Smooth muscle cell of the brain vasculature (primary cell): ENCODE results near the gene GAK.
"Not testable (repeated sequence)": the region's sequence is repeated elsewhere in the genome, so short reads cannot be mapped to it uniquely, and the experiment has no call there.

Experiments
- DNase-seq: peaks from one replicate; pipeline ENCODE4 v3.0.0-alpha.2; 2012; ENCODE audit warnings: low read depth, low spot score

GAK gene

DNA sequence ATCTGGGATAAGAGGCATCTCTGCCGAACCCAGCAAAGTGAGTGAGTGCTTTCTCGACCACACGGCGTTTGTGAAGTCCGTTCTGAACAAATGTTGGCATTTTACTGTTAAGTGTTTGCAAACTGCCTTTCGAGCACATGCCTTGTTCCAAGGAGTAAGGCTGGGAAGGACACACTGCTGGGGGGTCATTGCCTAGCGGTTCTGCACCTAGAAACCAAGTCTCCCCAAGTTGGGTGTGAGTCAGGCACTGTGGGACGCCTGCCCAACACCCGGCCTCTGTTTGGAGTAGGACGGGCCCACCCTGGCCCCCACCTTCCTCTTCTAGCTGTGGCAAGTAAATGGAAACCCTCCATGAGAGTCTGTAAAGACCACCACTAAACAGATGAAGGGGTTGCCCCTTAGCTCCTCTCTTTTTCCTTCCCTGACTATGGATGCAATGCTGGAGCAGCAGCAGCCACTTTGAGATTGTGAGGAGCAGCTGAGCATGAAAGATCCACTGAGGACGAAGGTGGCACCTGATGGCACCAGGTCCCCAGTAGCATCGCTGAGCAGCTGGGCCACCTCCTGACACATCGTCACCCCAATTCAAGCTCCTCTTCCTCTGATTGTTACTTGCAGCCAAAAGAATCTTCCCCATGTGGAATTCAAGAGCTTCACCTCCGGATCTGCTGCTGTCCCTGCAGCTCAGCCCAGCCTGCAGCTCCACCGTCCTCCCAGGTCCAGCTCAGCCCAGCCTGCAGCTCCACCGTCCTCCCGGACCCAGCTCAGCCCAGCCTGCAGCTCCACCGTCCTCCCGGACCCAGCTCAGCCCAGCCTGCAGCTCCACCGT, 112.5 kb downstream of the GAK start:
- no peak for DNase-seq

DNA sequence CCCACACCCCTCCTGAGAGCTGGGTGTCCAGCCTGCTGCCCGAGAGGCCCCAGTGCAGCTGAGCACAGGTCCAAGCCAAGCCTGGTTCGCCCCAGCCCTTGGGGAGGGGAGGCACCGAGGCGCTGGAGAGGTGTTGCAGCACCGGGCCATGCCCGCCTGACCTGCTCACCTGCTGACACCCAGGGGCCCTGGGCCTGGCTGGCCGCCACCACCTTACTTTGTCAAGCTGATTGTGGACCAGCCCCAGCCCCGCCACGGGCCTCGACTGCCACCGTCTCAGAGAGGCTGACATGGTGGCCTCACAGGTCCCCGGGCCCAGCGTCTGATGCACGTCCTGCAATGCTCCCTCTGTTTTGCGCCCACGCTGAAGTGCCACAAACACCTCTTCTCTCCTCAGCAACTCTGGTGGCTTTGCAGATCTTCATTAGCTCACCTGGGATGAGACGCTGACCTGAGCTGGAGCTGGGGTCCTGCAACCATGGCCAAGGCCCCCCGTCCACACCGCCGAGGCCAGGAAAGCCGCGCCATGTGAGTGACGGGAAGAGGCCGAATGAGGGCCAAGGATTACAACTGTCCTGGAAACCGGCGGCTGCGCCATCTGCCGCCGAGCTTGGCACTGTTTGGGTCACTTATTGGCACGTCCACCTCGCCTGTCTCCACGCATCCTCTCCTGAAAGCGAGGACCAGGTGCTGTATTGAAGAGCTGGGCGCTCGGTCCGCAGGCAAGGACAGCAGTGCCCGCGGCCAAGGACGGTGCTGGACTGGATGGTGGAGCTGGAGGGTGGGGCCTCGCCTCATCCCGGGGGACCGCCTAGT, 113.8 kb downstream of the GAK start:
- no peak for DNase-seq

DNA sequence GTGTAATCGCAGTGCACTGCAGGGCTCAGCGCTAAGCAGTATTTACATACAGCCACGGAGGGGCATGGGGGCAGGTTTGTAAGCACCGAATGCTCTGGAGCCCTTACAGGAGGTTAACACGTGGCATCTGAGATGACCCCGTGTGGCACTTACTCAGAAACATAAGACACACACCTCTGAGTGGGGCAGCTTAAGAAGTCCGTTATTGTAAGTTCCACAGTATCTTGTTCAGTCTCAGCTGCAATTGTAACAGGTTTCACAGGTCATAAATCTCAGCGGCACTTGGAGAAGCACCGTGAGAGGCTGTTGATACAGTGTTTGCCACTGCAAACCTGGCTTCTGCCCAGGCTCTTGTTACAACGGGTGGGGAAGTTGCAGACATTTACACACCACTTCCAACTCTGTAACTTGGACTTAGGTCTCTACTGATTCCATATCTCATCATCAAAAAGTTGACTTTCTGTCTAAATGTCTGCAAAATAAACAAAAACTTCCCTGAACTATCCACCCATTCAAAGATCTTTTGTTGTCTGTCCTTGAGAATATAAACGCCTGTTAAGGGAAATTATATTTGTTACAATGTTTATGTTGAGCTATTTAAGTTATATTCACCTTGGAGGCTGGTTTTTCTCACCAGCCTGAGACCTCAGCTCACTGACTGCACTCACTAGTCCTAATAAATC, 116.5 kb downstream of the GAK start:
- DNase-seq, result no peak

DNA sequence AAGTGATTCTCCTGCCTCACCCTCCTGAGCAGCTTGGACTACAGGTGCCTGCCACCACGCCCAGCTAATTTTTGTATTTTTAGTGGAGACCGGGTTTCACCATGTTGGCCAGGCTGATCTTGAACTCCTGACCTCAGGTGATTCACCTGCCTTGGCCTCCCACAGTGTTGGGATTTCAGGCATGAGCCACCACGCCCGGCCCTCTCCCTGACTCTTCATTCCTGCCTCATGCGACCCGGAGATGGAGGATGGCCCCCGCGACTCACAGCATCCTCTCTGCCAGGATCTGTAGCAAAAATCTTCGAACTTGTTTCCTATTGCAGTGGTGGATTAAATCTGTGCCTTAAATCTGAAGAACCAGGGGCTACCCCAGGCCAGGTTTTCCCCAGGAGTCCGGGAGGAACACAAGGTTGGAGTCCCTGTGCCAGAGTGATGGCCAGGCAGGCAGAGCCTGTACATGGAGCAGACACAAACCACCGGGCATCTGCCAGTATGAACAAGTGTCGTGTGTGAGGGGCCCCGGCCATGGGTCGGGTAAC, 117.7 kb downstream of the GAK start:
- no peak for DNase-seq

DNA sequence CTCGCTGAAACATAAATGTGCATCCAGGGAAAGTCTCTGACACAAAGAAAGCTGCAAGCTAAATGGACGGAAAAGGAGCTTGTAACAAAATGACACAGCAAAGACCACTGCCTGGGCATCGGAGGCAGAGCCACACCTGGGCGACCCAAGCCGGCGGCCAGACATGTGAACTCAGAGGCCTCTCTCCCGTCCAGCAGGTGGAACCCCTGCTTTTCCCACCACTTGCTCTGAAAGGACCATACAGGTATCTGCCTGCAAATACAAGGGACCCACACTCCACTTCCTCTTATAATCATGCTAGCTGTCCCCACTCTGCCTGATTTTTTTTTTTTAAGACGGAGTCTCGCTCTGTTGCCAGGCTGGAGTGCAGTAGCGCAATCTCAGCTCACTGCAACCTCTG, 118.2 kb downstream of the GAK start:
- DNase-seq, result no peak

DNA sequence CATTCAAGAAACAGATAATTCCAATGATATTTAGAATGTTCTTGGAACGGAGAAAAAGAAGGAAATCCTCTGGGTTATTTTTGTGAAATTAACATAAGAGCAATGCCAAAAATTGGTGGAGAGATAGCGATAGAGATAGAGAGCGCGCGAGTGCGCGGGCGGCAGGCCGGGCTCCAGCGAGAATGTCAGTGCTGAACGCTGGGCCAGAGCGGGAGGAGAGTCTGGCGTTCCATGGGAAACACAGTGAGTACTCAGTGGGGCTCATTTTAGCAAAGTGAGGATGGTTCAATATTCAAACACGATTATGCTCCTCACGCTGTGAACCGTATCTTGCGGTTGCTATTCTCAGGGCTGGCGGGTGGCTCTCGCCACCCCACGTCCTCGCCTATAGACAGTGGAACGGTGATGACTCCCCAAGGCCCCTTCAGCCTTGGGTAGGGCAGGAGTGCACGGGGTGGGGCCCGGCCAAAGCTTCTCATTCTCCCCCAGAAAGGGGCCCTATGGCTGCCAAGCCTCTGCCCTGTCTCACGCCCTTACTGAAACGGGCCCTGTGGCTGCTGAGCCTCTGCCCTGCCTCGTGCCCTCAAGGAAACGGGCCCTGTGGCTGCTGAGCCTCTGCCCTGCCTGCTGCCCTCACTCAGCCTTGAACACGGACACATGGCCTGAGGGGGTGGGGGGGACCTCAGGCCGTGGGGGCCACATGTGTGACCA, 123.1 kb downstream of the GAK start:
- no peak for DNase-seq

DNA sequence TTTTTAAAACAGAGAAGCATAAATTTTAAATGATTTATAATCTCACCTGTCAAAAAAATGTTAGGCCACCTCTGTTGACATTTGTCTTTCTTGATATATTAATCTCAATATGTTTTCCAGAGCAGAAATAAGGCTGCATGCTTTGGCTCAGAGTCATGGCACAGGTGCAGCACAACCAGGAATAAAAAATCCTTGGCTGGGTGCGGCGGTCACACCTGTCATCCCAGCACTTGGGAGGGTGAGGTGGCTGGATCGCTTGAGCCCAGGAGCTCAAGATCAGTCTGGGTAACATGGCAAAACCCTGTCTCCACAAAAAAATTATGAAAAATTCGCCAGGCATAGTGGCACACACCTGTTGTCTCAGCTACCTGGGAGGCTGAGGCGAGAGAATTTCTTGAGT, 124.3 kb downstream of the GAK start:
- DNase-seq, result no peak

DNA sequence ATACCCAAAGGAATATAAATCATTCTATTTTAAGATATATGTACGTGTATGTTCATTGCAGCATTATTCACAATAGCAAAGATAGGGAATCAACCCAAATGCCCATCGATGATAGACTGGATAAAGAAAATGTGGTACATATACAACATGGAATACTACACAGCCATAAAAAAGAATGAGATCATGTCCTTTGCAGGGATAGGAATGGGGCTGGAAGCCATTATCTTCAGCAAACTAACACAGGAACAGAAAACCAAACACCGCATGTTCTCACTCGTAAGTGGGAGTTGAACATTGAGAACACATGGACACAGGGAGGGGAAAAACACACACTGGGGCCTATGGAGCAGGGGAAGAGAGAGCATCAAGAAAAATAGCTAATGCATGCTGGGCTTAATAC, 125.1 kb downstream of the GAK start:
- not testable (repeated sequence) for DNase-seq

DNA sequence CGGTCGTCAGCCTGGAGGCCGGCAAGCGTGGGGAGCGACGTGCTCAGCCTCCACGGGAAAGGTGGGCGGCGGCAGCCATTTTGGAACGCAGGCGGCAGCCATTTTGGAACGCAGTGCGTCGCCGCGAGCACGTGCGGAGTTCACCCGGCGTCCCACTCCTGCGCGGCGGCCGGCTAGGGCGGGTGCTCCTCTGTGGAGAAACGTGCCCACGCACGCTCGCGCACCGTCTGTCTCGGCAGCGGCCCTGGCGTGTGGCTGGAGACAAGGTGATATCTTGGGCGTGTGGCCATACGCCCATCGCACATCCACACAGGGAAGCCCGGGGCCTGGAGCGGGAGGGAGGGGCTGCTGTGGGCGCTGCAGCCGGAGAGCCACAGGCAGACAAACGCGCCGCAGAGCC, 127.3 kb downstream of the GAK start:
- no peak for DNase-seq

DNA sequence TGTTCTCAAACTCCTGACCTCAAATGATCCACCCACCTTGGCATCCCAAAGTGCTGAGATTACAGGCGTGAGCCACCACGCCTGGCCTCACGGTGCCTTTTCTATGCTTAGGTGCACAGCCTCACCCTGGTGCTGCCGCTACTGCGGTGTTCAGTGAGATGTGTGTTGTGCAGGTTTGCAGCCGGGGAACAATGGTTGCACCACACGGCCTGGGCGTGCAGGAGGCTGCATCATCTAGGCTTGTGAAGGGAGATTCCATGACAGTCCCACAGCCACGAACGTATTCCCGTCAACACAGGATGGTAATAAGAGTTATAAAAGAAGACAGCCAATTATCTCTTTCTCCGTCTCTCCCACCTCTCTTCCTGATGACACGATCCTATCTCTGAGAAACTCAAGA, 128.2 kb downstream of the GAK start:
- no peak for DNase-seq

DNA sequence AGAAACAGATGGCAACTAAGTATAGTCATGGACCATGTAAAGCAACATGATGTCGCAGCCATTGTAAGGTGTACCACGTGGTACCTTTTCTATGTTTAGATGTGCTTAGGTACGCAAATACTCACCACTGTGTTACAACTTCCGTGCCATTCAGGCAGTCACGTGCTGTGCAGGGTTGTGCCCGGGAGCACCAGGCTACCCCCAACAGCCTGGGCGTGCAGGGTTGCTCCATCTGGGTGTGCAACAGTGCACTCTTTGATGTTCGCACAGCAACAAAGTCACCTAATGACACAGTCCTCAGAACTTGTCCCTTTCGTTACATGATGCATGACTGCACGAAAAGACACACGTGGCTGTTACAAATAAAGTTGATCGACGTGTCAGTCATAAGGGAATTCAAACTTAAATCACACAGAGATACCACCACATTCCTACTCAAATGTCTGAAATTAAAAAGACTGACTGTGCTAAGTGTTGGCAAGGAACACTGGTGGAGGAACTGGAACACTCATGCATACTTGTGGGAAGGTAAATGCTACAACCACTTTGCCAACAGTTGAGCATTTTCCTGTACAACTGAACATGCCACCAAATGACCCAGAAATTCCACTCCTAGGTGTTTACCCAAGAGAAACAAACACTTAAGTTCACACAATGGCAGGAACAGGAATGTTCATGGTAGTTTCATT, 130.5 kb downstream of the GAK start:
- no peak for DNase-seq
